ENCODE data around the gene PPP6R3. TPM values are rescaled to one million over a fixed set of nuclear protein-coding genes. Genes with fewer than 3 reads are reported as not detected.

The PPP6R3 gene
- total RNA-seq, 1 experiment from 2014 or later, result 153 TPM

DNA sequence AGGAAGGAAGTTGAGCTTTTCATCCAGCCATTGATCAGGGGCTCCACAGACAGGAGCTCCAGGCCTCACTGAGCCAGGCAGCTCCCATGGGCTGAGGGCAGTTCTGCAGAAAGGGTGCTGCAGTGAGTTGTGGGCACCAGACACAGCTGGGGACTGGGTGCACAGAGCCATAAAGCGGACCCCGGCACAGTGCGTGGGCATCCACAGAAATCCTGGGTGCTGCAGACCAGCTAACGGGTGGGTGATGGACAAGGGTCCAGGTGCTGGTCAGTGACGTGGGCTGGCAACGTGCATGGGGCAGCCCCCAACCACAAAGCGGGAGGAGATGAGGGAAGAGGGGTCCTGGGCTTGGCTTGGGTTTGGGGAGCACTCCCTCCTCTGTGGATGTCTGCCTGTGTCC, 204.4 kb downstream of the PPP6R3 start:
- no TSS peak for BruUV-seq (replicated peaks)
- H3K9me3 ChIP-seq (ENCODE audit: low read depth, low read length, poor library complexity, severe bottlenecking), result no peaks in the 10 kb centered on the region
- CTCF ChIA-PET, result no interaction called here
- POLR2A ChIA-PET (ENCODE audit: low non-redundant PET), result no interaction called here
- H3K4me3 ChIP-seq (ENCODE audit: low read depth, low read length, poor library complexity, severe bottlenecking), result no peak overlapping the region
- peaks cover 12% of the 10 kb centered on the region for H3K27me3 ChIP-seq (replicated peaks; ENCODE audit: insufficient read depth, low read depth, low read length, poor library complexity)
- no peak overlapping the region for H3K27ac ChIP-seq (ENCODE audit: low read depth, low read length, poor library complexity, severe bottlenecking)
- intact Hi-C loops (cut with micrococcal nuclease; ENCODE audit: unreplicated experiment), result no loop called here
- TF ChIP-seq, protein P1, sequence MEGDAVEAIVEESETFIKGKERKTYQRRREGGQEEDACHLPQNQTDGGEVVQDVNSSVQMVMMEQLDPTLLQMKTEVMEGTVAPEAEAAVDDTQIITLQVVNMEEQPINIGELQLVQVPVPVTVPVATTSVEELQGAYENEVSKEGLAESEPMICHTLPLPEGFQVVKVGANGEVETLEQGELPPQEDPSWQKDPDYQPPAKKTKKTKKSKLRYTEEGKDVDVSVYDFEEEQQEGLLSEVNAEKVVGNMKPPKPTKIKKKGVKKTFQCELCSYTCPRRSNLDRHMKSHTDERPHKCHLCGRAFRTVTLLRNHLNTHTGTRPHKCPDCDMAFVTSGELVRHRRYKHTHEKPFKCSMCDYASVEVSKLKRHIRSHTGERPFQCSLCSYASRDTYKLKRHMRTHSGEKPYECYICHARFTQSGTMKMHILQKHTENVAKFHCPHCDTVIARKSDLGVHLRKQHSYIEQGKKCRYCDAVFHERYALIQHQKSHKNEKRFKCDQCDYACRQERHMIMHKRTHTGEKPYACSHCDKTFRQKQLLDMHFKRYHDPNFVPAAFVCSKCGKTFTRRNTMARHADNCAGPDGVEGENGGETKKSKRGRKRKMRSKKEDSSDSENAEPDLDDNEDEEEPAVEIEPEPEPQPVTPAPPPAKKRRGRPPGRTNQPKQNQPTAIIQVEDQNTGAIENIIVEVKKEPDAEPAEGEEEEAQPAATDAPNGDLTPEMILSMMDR (conservative IDR thresholded peaks at IDR 0.05; ENCODE audit: low read depth, low read length), result no peak
- TF ChIP-seq EZH2 (IDR thresholded peaks at IDR 0.05; ENCODE audit: borderline replicate concordance, low read depth, low read length, poor library complexity, severe bottlenecking), result no peak
- H3K36me3 ChIP-seq (ENCODE audit: insufficient read depth, low read length, poor library complexity, severe bottlenecking), result no peaks in the 10 kb centered on the region
- no peak for DNase-seq (ENCODE audit: low spot score)
- H3K4me1 ChIP-seq (ENCODE audit: insufficient read depth, low read length, poor library complexity, severe bottlenecking), result peaks cover under 1% of the 10 kb centered on the region

Other genes with a start within 250 kb of the PPP6R3 start
- 35.1 and 35.4 TPM in 2 replicates for gene KMT5B, start 247.5 kb upstream of the PPP6R3 start, total RNA-seq (2021)
- gene C11orf24, start 188.8 kb upstream of the PPP6R3 start, total RNA-seq (2021), result 48.1 and 52.3 TPM in 2 replicates
- gene LRP5, start 148.2 kb upstream of the PPP6R3 start, total RNA-seq (2021), result 67.0 and 76.3 TPM in 2 replicates
- gene GAL, start 223.8 kb downstream of the PPP6R3 start, total RNA-seq (2021), result 3.4 and 4.4 TPM in 2 replicates